HT-29 (cell line): ENCODE results near the gene PXN. TPM values are rescaled to one million over a fixed set of nuclear protein-coding genes. Genes with fewer than 3 reads are reported as not detected.

Experiments used
- DNase-seq: peaks from one replicate; pipeline ENCODE4 v3.0.0-alpha.2; 2015; ENCODE audit warnings: low spot score
- total RNA-seq: library from RNA; depleted of rRNA; stranded (reverse); fragments of >200 nt; shearing (Covaris generic); gene quantifications from 2 replicates; pipeline ENCODE4 v1.2.3, GENCODE V29; 2014; rRNA removed

The PXN gene
- total RNA-seq: 59.7 and 63.0 TPM in 2 replicates

DNA sequence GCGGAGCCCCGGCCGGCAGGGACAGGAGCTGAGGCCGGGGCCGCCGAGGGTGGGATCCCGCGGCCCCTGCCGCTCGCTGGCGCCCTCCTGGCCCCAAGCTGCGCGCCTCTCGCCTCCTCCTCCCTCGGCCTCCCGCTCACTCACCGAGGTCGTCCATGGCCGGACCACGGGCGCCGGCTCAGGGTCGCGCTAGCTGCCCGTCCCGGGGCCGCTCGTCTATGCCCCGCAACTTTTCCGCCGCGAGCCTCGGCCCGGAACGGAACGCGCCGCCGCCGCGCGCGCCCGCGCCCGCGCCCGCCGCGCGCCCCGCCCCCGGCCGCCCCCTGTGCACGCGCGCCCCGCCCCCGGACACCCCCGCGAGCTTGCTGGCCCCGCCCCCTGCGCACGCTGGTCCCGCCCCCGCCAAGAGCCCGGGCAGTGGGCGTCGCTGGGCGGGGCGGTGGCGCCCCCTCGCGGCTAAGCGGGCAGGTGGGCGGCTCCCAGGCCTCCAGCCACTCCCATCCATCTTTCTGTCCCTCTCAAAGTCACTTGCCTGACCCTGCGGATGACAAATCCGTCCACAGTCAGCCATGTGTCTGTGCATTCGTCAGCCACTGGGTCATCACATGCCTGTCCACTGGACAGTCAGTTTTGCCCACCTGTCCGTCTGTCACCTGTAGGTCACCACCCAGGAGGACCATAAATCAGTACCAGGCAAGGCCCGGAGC lies at the start of gene PXN:
TSS of gene PXN (minus strand) at position 258 of the 707 bp plus-strand sequence. CDS start at position 157, 101 bp downstream.
- DNase-seq: peak; percentile 84

DNA sequence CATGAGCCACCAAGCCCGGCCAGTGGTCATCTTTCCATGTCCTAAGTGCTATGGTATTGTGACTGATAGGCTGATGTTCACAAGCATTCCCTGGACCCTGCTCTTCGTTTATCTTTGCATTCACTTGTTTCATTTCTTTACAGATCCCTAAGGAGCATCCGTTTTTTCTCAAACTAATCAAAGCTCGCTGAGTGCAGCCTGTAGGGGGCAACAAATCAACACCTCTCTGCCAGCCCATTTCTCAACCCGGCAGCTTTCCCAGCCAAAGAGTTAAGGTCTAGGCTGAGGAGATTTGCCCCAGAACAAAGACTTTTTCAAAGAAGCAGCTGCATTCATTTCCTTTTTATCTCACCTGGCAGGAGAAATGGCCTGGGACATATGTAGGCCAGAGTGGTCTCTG lies 48.7 kb upstream of the PXN start:
- DNase-seq: peak; percentile 42

DNA sequence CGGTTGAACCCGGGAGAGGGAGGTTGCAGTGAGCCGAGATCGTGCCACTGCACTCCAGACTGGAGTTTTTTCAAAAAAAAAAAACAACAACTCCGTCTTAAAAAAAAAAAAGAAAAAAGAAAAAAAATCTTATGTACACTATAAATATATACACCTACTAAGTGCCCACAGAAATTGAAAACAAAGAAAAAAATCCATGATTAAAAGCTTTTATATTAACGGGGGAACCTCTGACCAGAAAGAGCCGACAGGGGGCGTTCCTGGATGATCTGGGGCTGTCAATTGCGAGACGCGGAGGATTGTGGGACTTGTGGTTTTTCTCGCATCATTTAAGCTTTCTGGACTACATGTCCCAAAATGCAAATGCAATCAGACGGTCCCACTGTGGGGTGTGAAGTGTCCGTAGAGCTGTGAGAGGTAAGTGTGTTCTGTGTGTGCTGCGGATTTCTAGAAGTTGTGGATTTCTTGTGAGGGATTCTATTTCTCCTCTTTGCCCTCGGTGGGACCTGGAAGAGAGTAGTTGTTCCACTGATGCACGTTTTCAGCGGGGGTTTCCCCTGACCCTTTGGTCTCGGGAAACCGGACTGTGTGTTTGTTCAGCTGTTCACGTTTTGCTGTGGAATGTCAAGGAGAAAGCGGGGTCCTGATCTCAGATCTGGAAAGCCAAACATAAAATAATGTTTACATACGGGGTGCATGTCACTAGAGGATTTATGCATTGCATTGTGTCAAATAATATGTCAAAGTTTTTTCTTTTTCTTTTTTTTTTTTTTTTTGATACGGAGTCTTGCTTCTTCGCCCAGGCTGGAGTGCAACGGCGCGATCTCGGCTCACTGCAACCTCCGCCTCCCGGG lies 36.7 kb upstream of the PXN start, which contains the start of gene SIRT4:
TSS of gene SIRT4 (plus strand) at position 360 of the 854 bp plus-strand sequence. CDS start 1,241 bp downstream, outside the sequence.
- peak; percentile 97 for DNase-seq

DNA sequence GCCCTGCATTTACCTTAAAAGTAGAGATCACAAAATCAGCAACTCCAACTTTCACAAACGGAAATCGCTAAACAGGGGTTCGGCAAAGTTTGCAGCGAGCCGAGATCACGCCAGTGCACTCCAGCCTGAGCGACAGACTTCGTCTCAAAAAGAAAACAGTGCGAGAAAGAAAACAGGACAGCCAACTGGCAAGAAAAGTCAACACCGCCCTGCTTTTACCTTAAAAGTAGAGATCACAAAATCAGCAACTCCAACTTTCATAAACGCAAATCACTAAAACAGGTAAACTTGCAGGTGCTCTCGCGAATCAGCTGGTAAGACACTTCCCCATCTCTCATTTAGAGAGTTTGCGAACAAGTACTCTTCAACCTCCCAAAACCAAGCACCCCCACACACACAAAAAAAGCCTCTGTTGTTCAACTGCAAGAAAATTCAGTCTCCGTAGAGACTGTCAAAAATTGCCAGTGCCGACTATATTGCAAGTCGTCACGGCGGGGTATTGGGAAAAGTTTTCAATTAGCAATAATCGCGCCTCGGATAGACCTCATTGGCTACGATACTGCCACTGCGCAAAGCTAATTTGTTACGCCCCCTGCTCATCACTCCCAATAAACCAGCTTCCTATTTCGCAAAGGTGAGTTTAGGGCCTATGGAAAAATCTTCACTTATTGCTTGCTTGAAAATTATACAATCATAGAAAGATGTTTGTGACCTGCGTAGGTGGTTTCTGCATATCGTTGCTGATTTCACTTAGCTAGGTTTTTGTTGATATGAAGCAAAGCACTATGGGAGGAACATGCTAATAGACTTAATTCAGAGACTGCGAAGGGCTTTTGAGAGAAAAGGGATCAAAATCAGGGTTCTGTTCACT lies 27.4 kb upstream of the PXN start, which contains the start of gene RNU4-1:
TSS of gene RNU4-1 (minus strand) at position 577 of the 871 bp plus-strand sequence.
- peak; percentile 95 for DNase-seq

DNA sequence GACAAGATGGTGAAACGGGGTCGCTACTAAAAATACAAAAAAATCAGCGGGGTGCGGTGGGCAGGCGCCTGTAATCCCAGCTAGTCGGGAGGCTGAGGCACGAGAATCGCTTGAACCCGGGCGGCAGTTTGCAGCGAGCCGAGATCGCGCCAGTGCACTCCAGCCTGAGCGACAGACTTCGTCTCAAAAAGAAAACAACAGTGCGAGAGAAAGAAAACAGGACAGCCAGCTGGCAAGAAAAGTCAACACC lies 26.8 kb upstream of the PXN start:
- DNase-seq: no peak

DNA sequence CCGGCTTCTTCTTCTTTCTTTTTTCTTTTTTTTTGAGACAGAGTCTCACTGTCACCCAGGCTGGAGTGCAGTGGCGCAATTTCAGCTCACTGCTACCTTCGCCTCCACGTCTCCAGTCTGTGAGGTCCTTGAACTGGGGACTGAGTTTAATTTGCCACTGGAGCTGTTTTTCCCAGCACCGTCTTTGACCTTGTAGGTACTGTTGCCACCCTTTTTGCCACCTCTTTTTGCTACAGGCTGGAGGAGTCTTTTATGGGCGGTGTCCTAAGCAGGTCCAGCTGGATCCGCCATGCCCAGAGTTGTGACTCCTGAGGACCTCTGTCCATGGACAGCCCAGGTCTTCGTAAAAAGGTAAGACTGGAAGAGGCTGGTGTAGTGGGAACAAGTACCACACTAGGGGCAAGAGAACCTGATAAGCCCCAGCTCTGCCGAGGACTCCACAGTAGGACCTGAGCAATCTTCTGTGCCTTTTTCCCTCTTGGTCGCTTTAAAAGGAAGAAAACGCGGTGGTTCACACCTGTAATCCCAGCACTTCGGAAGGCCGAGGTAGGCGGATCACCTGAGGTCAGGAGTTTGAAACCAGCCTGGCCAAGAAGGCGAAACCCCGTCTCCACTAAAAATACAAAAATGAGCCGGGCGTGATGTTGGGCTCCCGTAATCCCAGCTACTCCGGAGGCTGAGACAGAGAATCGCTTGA lies 25.2 kb upstream of the PXN start:
- DNase-seq: peak; percentile 92

DNA sequence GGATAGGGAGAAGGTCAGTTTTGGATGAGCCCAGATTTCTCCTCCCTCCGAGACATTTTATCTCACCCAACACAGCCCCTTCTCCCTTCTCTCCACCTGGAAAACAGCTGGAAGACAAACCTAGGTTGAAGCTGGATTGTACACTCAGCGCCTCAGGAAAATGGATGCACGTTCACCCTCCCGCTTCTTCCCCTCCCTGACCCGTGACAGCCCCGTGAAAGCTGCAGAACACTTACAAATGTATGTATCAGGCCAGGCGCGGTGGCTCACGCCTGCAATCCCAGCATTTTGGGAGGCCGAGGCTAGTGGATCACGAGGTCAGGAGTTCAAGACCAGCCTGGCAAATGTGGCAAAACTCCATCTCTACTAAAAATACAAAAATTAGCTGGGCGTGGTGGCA lies 22.0 kb upstream of the PXN start:
- no peak for DNase-seq

DNA sequence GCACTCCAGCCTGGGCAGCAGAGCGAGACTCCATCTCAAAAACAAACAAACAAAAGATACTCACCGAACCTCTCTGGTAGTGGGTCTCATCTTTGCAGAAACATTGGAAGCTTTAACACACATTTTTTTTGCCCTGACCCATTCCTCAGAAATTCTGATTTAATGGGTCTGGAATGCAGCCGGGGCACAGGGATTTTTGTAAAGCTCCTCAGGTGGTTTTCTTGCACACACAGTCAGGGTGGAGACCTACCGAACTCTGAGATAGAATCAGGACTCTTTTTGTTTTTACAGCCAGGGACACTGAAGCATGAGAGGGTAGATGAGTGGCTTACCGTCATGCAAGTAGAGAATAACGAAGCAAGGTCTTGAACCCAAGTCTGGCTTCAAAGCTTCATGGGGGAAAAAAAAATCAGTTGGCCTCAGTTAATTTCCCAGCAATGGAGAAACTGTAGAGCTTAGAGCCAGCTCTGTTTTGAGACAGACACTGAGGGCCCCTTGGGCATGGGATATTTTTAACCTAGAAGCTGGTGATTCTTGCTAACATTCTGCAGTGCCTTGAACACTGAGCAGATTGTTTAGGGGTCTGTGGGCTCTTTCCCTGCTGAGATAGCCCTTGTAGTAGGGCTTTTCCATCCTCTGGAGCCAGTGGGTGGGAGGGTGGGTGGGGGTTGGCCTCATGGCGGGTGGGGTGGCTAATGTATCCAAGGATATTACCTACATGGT lies 21.4 kb upstream of the PXN start:
- DNase-seq: no peak

DNA sequence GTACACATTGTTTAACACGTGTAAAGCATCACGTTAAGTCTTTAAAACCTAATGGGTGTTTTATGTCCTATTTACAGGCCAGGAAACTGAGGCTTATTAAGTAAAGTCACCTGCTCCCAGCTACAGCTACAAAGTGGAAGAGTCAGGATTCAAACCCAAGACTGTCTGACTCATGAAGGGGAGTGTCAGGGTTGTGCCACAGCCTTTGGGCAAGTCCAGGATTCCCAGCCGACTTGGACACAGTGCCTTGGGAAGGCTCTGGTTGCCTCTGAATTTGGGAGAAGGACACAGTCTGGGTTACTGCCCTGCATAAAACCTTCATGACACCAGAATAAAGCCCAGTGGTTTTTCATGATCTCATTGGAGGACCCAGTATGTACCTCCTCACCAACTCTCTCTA lies 18.9 kb upstream of the PXN start:
- DNase-seq: no peak

DNA sequence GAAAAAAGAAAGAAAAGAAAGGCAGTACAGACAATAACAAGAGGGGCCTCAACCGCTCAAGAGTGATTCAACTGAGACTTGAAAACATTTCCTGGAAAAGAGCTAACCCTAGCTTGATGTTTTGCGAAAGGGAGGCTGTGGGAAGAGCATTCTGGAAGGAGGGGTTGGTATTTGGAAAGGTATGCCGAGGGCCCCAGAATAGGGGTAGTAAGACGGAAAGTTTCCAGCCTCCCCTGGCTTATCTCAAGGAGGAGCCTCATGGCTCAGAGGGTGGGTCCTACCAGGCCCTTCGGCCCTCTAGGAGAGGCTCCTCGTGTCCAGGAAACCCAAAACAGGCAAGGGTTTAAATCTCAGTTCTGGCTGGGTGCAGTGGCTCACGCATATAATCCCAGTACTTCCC lies 17.8 kb upstream of the PXN start:
- no peak for DNase-seq

DNA sequence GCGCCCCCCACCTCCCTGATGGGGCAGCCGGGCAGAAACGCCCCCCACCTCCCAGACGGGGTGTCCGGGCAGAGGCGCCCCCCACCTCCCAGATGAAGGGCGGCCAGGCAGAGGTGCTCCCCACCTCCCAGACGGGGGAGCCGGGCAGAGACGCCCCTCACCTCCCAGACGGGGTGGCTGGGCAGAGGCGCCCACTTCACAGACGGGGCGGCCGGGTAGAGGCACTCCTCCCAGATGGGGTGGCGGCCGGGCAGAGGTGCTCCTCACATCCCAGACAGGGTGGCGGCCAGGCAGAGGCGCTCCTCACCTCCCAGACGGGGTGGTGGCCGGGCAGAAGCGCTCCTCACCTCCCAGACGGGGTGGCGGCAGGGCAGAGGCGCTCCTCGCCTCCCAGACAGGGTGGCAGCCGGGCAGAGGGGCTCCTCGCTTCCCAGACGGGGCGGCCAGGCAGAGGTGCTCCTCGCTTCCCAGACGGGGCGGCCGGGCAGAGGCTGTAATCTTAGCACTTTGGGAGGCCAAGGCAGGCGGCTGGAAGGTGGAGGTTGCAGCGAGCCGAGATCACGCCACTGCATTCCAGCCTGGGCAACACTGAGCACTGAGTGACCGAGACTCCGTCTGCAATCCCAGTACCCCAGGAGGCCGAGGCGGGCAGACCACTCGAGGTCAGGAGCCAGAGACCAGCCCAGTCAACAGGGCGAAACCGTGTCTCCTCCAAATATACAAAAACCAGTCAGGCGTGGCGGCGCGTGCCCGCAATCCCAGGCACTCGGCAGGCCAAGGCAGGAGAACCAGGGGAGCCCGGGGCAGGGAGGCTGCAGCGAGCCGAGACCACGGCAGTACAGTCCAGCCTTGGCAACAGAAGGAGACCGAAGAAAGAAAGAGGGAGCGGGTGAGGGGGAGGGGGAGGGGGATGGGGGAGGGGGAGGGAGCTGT lies 12.9 kb upstream of the PXN start:
- no peak for DNase-seq

DNA sequence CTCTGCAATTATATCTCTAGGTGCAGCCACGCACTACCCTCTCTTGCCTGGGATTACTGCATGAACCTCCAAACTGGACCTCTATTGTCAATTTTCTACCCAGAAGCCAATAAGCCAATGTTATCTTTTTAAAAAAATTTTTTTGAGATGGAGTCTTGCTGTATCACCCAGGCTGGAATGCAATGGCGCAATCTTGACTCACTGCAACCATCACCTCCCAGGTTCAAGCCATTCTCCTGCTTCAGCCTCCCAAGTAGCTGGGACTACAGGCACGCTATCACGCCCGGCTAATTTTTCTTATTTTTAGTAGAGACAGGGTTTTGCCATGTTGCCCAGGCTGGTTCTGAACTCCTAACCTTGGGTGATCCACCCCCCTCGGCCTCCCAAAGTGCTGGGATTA lies 11.2 kb upstream of the PXN start:
- DNase-seq: no peak

DNA sequence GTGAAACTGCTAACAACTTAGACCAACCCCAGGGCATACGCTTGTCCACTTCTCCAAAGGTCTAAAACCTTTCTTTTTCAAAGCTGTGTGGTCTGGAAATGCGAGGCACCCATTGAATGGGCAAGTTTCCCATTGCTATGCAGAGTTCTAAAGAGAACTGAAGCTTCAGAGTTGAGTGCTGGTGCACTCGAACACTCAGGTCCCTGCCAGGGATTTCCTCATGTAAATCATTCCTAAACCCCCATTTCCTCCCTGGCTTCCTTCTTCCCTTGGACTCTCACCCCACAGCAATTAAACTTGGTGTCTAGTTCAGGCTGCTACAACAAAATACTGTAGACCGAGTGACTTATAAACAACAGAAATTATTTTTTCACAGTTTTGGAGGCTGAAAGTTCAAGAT lies 2.2 kb upstream of the PXN start:
- DNase-seq: no peak

DNA sequence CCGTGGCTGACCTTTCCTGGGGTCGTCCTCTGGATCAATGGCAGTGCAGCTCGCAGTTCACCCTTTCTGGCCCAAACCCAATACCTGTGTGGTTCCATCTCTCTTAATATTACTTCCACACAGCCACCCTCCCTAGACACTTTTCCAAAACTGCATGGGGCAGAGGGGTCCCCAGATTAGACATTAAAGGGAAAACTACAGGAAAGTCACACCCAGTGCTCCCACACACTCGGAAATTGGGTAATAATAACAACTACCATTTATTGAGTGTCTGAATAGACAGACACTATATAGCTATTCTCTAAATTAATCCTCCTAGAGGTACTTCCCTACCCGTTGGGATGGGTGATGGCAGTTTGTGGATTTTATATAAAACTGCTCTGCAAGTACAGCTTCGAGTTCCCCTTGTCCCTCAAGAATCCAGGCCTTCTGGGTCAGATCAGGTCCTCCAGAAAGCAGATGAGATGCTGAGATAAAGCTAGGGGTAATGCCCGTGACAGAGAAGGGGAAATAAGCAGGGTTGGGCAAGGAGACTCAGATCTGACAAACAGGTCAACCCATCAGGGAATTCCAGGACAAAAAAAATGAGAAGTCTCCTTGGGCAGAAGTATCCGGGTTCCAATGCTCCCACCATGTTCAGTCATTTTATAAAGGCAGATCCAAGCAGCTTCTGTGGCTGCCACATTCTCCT lies 795 bp upstream of the PXN start:
- DNase-seq: no peak

DNA sequence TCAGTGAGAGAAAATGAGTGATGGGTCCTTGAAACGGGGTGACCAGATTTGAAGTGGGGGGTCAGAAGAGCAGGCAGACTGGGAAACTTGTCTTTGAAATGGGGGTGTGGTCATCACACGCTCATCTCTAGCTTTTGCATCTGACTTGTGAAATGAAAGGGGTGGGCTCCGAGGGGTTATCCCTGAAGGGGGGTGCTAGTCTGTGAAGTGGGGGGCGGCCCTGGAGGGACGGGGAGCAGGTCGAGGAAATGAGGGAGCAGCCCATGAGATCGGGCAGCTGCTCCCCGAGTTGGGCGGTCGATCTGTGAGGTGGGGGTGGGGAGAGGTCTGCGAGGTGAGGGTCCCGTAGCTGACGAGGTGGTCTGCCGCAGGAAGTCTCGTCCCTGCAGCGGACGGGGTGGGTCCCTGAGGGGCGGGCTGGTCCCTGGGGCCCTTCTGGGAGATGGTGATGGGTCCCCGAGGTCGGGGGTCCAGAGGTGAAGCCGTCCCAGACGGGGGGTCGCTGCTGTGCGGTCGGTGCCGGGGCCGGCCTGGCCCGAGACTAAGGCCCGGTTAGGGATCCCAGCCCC lies 542 bp downstream of the PXN start:
- no peak for DNase-seq

DNA sequence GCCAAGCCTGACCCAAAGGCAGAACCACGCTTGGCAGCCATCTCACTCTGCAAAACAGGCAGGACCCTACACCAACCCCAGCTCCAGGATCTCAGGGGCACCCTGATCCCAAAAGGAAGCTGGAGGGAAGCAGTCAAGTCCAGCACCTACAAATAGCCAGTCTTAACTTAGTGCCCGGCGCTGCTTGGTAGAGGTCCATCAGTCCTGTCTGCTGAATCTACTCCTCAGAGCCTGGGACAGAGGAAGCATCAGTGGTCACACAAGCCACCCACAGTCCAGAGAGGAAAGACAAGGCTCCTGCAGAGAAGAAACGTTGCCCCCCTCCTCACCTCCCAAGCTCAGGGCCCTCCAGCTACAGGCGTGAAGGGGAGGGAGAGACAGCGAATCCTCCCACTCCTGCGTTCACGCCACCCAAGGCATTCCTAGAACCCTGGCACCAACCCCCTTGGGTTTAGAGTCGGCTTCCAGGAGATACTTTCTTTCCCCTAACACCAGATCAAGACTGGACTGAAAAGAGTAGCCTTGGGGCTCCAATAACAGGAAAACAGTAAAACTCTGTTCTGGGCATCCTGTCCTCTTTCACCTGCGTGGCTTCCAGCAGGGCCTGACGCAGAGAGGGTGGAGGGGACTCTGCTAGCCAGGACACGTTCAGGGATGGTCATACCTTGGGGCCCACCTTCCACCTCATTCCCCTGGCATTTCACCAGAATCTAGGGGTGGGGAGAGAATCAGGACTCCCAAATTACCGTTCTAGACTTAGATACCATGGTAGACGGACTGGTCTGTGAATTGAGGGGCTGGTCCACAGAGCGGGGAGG lies 1.2 kb downstream of the PXN start:
- peak; percentile 32 for DNase-seq

DNA sequence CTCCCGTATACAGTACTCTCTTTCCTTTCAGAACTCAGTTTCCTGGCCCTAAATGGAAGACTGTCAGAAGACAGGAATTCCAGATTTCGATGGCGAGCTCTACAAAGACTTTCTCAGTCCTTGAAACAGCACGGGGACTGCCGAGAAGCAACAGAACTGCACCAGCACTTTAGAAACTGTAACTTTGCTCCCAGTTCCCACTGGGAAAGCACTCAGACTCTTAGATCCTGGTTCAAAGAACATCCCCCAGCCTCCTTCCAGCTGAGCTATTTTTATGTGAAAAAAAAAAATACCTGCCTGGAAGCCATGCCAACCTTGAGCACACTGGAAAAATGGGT lies 1.8 kb downstream of the PXN start:
- no peak for DNase-seq
